Prostate gland (tissue), 2 donors: ENCODE measurements around the gene NPAS1.

ENCODE experiments used
- CTCF ChIP-seq, 4 experiments: fragments of 200-600 bp in 2 of 4; fragments of 450-650 bp in 2 of 4; sonication (generic) in 2 of 4; IDR thresholded peaks; 1 replicate in 3 of 4; 2 replicates in 1 of 4; pipeline ENCODE4 v1.5.1; 2016 to 2019; ENCODE audit warnings: antibody characterized with exemption in 4 of 4, mild to moderate bottlenecking in 2 of 4, moderate library complexity in 2 of 4
- POLR2A ChIP-seq: fragments of 450-650 bp; IDR thresholded peaks from one replicate; pipeline ENCODE4 v1.6.1; 2016; ENCODE audit warnings: antibody characterized with exemption, mild to moderate bottlenecking
- POLR2AphosphoS5 ChIP-seq: sonication (generic); formaldehyde crosslinking; IDR thresholded peaks from one replicate; pipeline ENCODE4 v1.6.1; 2017; ENCODE audit warnings: antibody characterized with exemption

- TF ChIP-seq CTCF (IDR thresholded peaks at IDR 0.05) (no peak), POLR2AphosphoS5 (no peak), POLR2A (no peak)
Measured at GRCh38 chr19:47056411-47056810, 36.8 kb downstream of the NPAS1 start.
